ENCODE measurements around the gene BHMT.
"Not testable (repeated sequence)": the region's sequence is repeated elsewhere in the genome, so short reads cannot be mapped to it uniquely, and the experiment has no call there.

The BHMT gene

GRCh38 chr5:79147076-79147475 lies 35.5 kb downstream of the BHMT start:
- DNase-seq (ENCODE audit: low read depth in 2 of 2), result no peak
- H3K4me3 ChIP-seq (replicated peaks in 1 of 2; ENCODE audit: low read depth in 2 of 2, low read length in 2 of 2), result no peak overlapping the region
- TF ChIP-seq, protein P1, sequence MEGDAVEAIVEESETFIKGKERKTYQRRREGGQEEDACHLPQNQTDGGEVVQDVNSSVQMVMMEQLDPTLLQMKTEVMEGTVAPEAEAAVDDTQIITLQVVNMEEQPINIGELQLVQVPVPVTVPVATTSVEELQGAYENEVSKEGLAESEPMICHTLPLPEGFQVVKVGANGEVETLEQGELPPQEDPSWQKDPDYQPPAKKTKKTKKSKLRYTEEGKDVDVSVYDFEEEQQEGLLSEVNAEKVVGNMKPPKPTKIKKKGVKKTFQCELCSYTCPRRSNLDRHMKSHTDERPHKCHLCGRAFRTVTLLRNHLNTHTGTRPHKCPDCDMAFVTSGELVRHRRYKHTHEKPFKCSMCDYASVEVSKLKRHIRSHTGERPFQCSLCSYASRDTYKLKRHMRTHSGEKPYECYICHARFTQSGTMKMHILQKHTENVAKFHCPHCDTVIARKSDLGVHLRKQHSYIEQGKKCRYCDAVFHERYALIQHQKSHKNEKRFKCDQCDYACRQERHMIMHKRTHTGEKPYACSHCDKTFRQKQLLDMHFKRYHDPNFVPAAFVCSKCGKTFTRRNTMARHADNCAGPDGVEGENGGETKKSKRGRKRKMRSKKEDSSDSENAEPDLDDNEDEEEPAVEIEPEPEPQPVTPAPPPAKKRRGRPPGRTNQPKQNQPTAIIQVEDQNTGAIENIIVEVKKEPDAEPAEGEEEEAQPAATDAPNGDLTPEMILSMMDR (IDR thresholded peaks at IDR 0.05; ENCODE audit: low read depth, low read length), result no peak

DNA sequence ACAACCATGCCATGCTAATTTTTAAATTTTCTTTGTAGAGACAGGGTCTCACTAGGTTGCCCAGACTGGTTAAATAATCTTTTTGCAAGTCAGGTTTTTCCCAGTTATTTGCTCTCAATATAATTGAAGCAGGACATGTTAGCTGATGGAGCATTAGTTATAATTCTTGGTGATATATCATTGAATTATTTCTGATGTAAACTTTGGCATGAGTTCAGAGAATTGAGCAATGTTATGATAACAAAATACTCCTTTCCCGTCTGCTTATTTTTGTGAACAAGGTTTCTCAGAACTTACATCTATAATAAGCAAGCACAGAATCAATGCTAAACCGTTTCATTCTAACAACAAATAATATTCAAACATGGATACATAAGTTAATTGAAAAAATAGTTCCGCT lies 37.8 kb downstream of the BHMT start:
- TF ChIP-seq, protein P1 (IDR thresholded peaks at IDR 0.05; ENCODE audit: low read depth, low read length), result no peak
- no peak overlapping the region for H3K4me3 ChIP-seq (replicated peaks in 1 of 2; ENCODE audit: low read depth in 2 of 2, low read length in 2 of 2)
- DNase-seq (ENCODE audit: low read depth in 2 of 2), result peak; percentile 20 to 59

GRCh38 chr5:79151942-79152671 lies 40.5 kb downstream of the BHMT start:
- TF ChIP-seq, protein P1 (IDR thresholded peaks at IDR 0.05; ENCODE audit: low read depth, low read length), result no peak
- H3K4me3 ChIP-seq (replicated peaks in 1 of 2; ENCODE audit: low read depth in 2 of 2, low read length in 2 of 2), result no peak overlapping the region
- DNase-seq (ENCODE audit: low read depth in 2 of 2), result no peak

DNA sequence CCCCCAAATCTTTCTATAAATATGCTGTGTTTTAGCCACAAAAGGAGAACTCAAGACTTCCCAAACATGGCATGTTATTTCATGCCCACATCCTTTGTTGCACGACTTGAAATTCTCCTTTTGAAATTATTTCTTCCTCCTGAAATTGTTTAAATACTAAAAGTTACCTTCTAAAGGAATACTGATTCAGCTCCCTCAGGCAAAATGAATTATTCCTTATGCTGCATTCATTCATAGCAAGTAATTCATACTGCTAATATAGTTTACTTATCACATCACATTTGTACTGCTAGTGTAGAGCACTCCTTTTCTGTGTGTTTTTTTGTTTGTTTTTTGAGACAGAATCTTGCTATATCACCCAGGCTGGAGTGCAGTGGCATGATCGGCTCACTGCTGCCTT lies 45.7 kb downstream of the BHMT start:
- no peak overlapping the region for H3K4me3 ChIP-seq (replicated peaks in 1 of 2; ENCODE audit: low read depth in 2 of 2, low read length in 2 of 2)
- TF ChIP-seq, protein P1 (IDR thresholded peaks at IDR 0.05; ENCODE audit: low read depth, low read length), result no peak
- no peak for DNase-seq (ENCODE audit: low read depth in 2 of 2)

DNA sequence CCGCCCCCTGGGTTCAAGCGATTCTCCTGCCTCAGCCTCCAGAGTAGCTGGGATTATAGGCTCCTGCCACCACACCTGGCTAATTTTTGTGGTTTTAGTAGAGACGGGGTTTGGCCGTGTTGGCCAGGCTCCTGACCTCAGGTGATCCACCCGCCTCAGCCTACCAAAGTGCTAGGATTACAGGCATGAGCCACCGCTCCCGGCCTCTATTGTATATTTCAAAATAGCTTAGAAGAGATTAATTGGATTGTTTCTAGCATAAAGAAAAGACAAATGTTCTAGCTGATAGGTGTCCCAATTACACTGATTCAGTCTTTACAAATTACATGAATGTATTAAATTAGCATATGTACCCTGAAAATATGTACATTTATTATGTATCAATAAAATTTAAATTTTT lies 50.0 kb downstream of the BHMT start:
- not testable (repeated sequence) for H3K4me3 ChIP-seq (replicated peaks in 1 of 2; ENCODE audit: low read depth in 2 of 2, low read length in 2 of 2); DNase-seq (ENCODE audit: low read depth in 2 of 2)

DNA sequence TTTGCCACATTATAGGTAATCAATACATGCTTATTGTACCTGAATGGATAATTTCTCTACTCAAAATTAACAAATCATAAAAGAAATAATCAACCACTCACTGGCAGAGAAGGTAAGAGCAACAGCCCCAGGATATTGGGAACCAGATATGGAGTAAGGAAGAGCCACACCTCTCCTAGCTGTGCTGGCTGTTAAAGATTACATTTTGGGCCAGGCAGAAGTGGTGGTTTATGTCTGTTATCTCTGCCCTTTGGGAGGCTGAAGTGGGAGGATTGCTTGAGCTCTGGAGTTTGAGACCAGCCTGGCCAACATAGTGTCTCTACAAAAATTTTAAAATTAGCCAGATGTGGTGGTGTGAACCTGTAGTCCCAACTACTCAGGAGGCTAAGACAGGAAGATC lies 56.4 kb downstream of the BHMT start:
- H3K4me3 ChIP-seq (replicated peaks in 1 of 2; ENCODE audit: low read depth in 2 of 2, low read length in 2 of 2), result no peak overlapping the region
- DNase-seq (ENCODE audit: low read depth in 2 of 2), result no peak
- TF ChIP-seq, protein P1 (IDR thresholded peaks at IDR 0.05; ENCODE audit: low read depth, low read length), result no peak

DNA sequence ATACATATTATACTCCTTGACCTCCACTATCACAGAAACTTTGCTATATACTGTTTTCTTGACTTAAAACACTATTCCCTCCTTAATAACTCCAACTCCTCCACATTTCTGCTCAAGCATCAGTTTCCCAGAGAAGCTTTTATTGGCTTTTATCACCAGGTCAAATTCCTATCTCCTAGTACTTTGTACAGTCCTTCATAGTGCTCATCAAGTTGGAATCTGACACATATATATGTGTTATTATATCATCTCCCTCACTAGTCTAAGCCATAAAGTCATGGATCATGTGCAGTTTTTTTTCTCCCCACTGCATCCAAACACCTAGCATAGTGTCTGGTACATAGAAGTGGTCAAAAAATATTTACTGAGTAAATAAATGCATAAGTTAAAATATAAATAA lies 59.1 kb downstream of the BHMT start:
- no peak overlapping the region for H3K4me3 ChIP-seq (replicated peaks in 1 of 2; ENCODE audit: low read depth in 2 of 2, low read length in 2 of 2)
- TF ChIP-seq, protein P1 (IDR thresholded peaks at IDR 0.05; ENCODE audit: low read depth, low read length), result no peak
- no peak for DNase-seq (ENCODE audit: low read depth in 2 of 2)
